ENCODE results near the gene HK2. TPM values are rescaled to one million over a fixed set of nuclear protein-coding genes. Genes with fewer than 3 reads are reported as not detected.

The HK2 gene
- total RNA-seq, 6 experiments from 2014 or later: 0.48 to 23.0 (median 0.87) TPM

DNA sequence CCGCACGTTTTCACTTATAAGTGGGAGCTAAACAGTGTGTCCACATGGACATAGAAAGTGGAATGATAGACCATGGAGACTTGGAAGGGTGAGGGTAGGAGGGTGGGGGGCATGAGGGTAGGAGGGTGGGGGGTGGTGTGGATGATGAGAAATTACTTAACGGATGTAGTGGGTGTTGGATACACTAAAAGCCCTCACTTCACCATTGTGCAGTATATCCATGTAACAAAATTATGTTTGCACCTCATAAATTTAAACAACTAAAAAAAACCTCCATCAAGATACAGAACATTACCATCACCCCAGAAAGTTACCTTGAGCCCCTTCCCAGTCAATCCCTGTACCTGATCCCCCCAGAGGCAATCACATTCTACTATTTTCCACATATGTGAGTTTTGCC is 26.2 kb downstream of the HK2 start:
- TF ChIP-seq, protein P1, sequence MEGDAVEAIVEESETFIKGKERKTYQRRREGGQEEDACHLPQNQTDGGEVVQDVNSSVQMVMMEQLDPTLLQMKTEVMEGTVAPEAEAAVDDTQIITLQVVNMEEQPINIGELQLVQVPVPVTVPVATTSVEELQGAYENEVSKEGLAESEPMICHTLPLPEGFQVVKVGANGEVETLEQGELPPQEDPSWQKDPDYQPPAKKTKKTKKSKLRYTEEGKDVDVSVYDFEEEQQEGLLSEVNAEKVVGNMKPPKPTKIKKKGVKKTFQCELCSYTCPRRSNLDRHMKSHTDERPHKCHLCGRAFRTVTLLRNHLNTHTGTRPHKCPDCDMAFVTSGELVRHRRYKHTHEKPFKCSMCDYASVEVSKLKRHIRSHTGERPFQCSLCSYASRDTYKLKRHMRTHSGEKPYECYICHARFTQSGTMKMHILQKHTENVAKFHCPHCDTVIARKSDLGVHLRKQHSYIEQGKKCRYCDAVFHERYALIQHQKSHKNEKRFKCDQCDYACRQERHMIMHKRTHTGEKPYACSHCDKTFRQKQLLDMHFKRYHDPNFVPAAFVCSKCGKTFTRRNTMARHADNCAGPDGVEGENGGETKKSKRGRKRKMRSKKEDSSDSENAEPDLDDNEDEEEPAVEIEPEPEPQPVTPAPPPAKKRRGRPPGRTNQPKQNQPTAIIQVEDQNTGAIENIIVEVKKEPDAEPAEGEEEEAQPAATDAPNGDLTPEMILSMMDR (IDR thresholded peaks at IDR 0.05): no peak
- TF ChIP-seq POLR2A (IDR thresholded peaks at IDR 0.05): no peak
- Histone ChIP-seq H3K36me3 (no peaks in the 10 kb centered on the region), H3K4me3 (no peak overlapping the region), H3K27me3 (no peaks in the 10 kb centered on the region), H3K4me1 (no peaks in the 10 kb centered on the region), H3K27ac (no peak overlapping the region), H3K9me3 (no peaks in the 10 kb centered on the region)
- no peak for DNase-seq
- ATAC-seq: no peak
- intact Hi-C loops (cut with DNase I): no loop called here
- WGBS (ENCODE audit: insufficient coverage, low coverage, low lambda C conversion rate, missing lambda C conversion rate): 86% methylated on average over 2 of the region's 3 CpGs

DNA sequence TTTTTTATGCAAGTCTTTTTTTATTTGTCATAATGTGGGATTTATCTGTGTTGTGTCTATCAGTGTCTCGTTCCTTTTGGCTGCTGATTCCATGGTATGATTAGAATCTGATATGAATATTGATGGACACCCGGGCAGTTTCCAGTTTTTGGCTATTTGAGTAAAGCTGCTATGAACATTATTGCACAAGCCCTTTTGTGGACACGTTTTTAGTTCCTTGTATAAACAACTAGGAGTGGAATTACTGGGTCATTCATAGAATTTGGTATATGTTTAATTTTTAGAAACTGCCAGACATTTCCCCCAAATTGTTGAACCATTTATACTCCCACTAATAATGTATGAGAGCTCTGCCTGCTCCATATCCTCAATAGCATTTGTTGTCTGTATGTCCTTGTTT is 26.6 kb downstream of the HK2 start:
- WGBS (ENCODE audit: insufficient coverage, low coverage, low lambda C conversion rate, missing lambda C conversion rate): 24% methylated on average over 3 of the region's 3 CpGs
- no peak for TF ChIP-seq POLR2A (IDR thresholded peaks at IDR 0.05)
- TF ChIP-seq, protein P1 (IDR thresholded peaks at IDR 0.05): no peak
- Histone ChIP-seq H3K4me3 (no peak overlapping the region), H3K27ac (no peak overlapping the region), H3K4me1 (no peaks in the 10 kb centered on the region), H3K9me3 (no peaks in the 10 kb centered on the region), H3K36me3 (no peaks in the 10 kb centered on the region), H3K27me3 (no peaks in the 10 kb centered on the region)
- peak in 2 of 4 donors; percentile 39 to 40 for ATAC-seq
- DNase-seq: no peak
- intact Hi-C loops (cut with DNase I): no loop called here

- 84% methylated on average over 4 of the region's 5 CpGs for WGBS (ENCODE audit: insufficient coverage, low coverage, low lambda C conversion rate, missing lambda C conversion rate)
- DNase-seq (no peak), ATAC-seq (no peak)
- Histone ChIP-seq H3K27ac (no peak overlapping the region), H3K27me3 (no peaks in the 10 kb centered on the region), H3K4me3 (no peak overlapping the region), H3K4me1 (no peaks in the 10 kb centered on the region), H3K36me3 (no peaks in the 10 kb centered on the region), H3K9me3 (no peaks in the 10 kb centered on the region)
- no peak for TF ChIP-seq POLR2A (IDR thresholded peaks at IDR 0.05)
- TF ChIP-seq, protein P1 (IDR thresholded peaks at IDR 0.05): no peak
- intact Hi-C loops (cut with DNase I): no loop called here
Observed at GRCh38 chr2:74861531-74861930, 27.6 kb downstream of the HK2 start.

DNA sequence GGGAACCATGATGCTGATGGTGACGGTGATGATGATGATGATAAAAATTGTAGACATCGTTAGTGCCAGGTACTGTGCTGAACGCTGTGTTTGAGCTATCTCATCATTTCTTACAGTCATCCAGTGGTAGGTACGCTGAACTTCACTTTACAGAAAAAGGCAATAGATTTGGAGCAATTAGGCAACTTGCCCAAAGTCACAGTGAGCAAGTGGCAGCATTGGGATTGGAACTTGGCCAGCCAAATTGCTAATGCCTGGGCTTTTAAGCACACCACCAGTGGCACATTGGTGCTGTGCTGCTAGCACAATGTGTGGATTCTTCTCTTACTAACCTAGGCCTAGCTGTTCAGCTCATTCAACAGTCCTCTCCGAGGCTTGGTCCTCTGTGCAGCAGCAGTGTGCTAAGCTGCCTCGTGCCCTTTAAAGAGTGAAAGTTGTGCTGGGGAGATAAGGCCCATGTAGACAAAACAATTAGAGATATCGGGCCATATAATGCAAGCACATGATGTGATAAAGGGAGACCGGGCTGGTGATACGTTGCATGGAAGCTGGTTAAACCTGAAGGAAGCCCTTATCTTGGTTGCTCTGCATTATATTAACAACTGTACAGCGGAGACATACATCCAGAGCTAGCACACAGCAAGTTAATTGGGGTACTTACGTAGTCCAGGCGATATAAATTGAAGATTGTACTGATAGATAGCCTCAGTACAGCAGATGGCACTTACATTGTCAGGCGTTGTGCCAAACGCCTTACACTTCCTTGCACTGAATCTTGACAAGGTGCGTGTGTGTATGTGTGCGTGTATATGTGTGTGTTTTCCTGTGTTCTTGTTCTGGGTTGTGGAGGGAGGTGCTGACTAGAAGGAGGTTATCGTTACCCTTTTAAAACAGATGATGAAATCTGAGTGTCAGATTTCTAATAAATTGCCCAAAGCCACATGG is 28.4 kb downstream of the HK2 start:
- Histone ChIP-seq H3K27ac (no peak overlapping the region), H3K36me3 (no peaks in the 10 kb centered on the region), H3K4me3 (no peak overlapping the region), H3K27me3 (no peaks in the 10 kb centered on the region), H3K4me1 (no peaks in the 10 kb centered on the region), H3K9me3 (no peaks in the 10 kb centered on the region)
- intact Hi-C loops (cut with DNase I): no loop called here
- no peak for TF ChIP-seq POLR2A (IDR thresholded peaks at IDR 0.05)
- TF ChIP-seq, protein P1 (IDR thresholded peaks at IDR 0.05): no peak
- ATAC-seq: no peak
- no peak for DNase-seq
- 84% methylated on average over 14 of the region's 17 CpGs for WGBS (ENCODE audit: insufficient coverage, low coverage, low lambda C conversion rate, missing lambda C conversion rate)

Measured in right lobe of liver (tissue), 6 donors.